ENCODE measurements around the gene CHPT1. TPM values are rescaled to one million over a fixed set of nuclear protein-coding genes. Genes with fewer than 3 reads are reported as not detected.

CHPT1 gene
- total RNA-seq, 1 donor from 2014 or later = 23.7 TPM

GRCh38 chr12:101764051-101764792, 66.8 kb downstream of the CHPT1 start:
- no peak for DNase-seq

GRCh38 chr12:101767537-101767936, 70.1 kb downstream of the CHPT1 start:
- no peak for DNase-seq

GRCh38 chr12:101768781-101769180, 71.3 kb downstream of the CHPT1 start:
- no peak for DNase-seq

- no peak for DNase-seq
Observed at GRCh38 chr12:101769865-101770264, 72.4 kb downstream of the CHPT1 start.

GRCh38 chr12:101772012-101772775, 74.8 kb downstream of the CHPT1 start:
- no peak for DNase-seq

- DNase-seq = peak; percentile 49
Observed at GRCh38 chr12:101773650-101774162, 76.3 kb downstream of the CHPT1 start.

GRCh38 chr12:101775816-101776215, 78.4 kb downstream of the CHPT1 start:
- DNase-seq = no peak

- no peak for DNase-seq
Observed at GRCh38 chr12:101777485-101777884, 80.0 kb downstream of the CHPT1 start.

GRCh38 chr12:101777978-101778377, 80.5 kb downstream of the CHPT1 start:
- DNase-seq = no peak

Small RNAs within 50 kb of the gene (small RNA-seq; reads per million reads assigned to genes)
- not detected for gene RNU6-101P (ENCODE audit: low replicate concordance)
- not detected for gene RNY1P16 (ENCODE audit: low replicate concordance)

Other genes starting within 250 kb of the CHPT1 start
- gene SPIC, start 222.3 kb upstream of the CHPT1 start, total RNA-seq = not detected
- gene MYBPC1, start 102.7 kb upstream of the CHPT1 start, total RNA-seq = 398 TPM
- gene SYCP3, start 41.8 kb downstream of the CHPT1 start, total RNA-seq = 0.10 TPM
- gene GNPTAB, start 133.3 kb downstream of the CHPT1 start, total RNA-seq = 26.2 TPM
- 4.7 TPM for gene DRAM1, start 179.9 kb downstream of the CHPT1 start, total RNA-seq

Data from skin of body (tissue), 3 donors.